ENCODE results near the gene GABRG3. TPM values are rescaled to one million over a fixed set of nuclear protein-coding genes. Genes with fewer than 3 reads are reported as not detected.

Gene GABRG3
- total RNA-seq, 4 donors from 2014 or later = 0.67 to 3.0 TPM; not detected in 2

GRCh38 chr15:27278761-27279160, 307.8 kb downstream of the GABRG3 start:
- Histone ChIP-seq H3K9me3 (no peaks in the 10 kb centered on the region), H3K27me3 (no peaks in the 10 kb centered on the region), H3K4me3 (replicated peaks in 1 of 3) (no peak overlapping the region), H3K36me3 (no peaks in the 10 kb centered on the region), H3K27ac (no peak overlapping the region), H3K4me1 (no peaks in the 10 kb centered on the region)
- 65 to 80% methylated on average over 3 of the region's 3 CpGs for WGBS, 2 donors
- TF ChIP-seq CTCF (IDR thresholded peaks at IDR 0.05) = no peak
- no peak for TF ChIP-seq POLR2A (IDR thresholded peaks at IDR 0.05)
- intact Hi-C loops (cut with DNase I) = no loop called here
- DNase-seq = no peak

- TF ChIP-seq CTCF (IDR thresholded peaks at IDR 0.05) = no peak
- TF ChIP-seq POLR2A (IDR thresholded peaks at IDR 0.05) = no peak
- WGBS, 2 donors = 87 to 88% methylated on average over 3 of the region's 3 CpGs
- Histone ChIP-seq H3K9me3 (no peaks in the 10 kb centered on the region), H3K27me3 (no peaks in the 10 kb centered on the region), H3K27ac (no peak overlapping the region), H3K4me1 (no peaks in the 10 kb centered on the region), H3K4me3 (replicated peaks in 1 of 3) (no peak overlapping the region), H3K36me3 (no peaks in the 10 kb centered on the region)
- DNase-seq = no peak
- intact Hi-C loops (cut with DNase I) = no loop called here
These were observed 321.7 kb downstream of the GABRG3 start for GRCh38 chr15:27292641-27293040.

GRCh38 chr15:27293607-27294006, 322.6 kb downstream of the GABRG3 start:
- no peak for DNase-seq
- Histone ChIP-seq H3K4me3 (replicated peaks in 1 of 3) (no peak overlapping the region), H3K27ac (no peak overlapping the region), H3K27me3 (no peaks in the 10 kb centered on the region), H3K36me3 (no peaks in the 10 kb centered on the region), H3K9me3 (no peaks in the 10 kb centered on the region), H3K4me1 (no peaks in the 10 kb centered on the region)
- TF ChIP-seq CTCF (IDR thresholded peaks at IDR 0.05) = no peak
- no peak for TF ChIP-seq POLR2A (IDR thresholded peaks at IDR 0.05)
- 95 to 98% methylated on average over 1 of the region's 1 CpG for WGBS, 2 donors
- intact Hi-C loops (cut with DNase I) = no loop called here

- Histone ChIP-seq H3K9me3 (no peaks in the 10 kb centered on the region), H3K27me3 (no peaks in the 10 kb centered on the region), H3K36me3 (no peaks in the 10 kb centered on the region), H3K27ac (no peak overlapping the region), H3K4me3 (replicated peaks in 1 of 3) (no peak overlapping the region), H3K4me1 (no peaks in the 10 kb centered on the region)
- TF ChIP-seq POLR2A (IDR thresholded peaks at IDR 0.05) = no peak
- TF ChIP-seq CTCF (IDR thresholded peaks at IDR 0.05) = no peak
- 58 to 76% methylated on average over 5 of the region's 5 CpGs for WGBS, 2 donors
- intact Hi-C loops (cut with DNase I) = no loop called here
- no peak for DNase-seq
These were observed 346.8 kb downstream of the GABRG3 start for GRCh38 chr15:27317736-27318135.

- Histone ChIP-seq H3K4me1 (peaks cover 17 to 21% of the 10 kb centered on the region in 2 donors), H3K36me3 (no peaks in the 10 kb centered on the region), H3K4me3 (replicated peaks in 1 of 3) (no peak overlapping the region), H3K27ac (peak overlapping the region in 2 of 3 donors; percentile 36 to 50), H3K9me3 (no peaks in the 10 kb centered on the region), H3K27me3 (no peaks in the 10 kb centered on the region)
- TF ChIP-seq CTCF (IDR thresholded peaks at IDR 0.05) = no peak
- no peak for TF ChIP-seq POLR2A (IDR thresholded peaks at IDR 0.05)
- 88 to 97% methylated on average over 8 to 9 of the region's 9 CpGs for WGBS, 2 donors
- DNase-seq = no peak
- intact Hi-C loops (cut with DNase I) = no loop called here
These were observed 352.8 kb downstream of the GABRG3 start for GRCh38 chr15:27323801-27324200.
